ENCODE measurements around the gene ALPL. TPM values are rescaled to one million over a fixed set of nuclear protein-coding genes. Genes with fewer than 3 reads are reported as not detected.
"Not testable (repeated sequence)": the region's sequence is repeated elsewhere in the genome, so short reads cannot be mapped to it uniquely, and the experiment has no call there.

ALPL gene
- total and polyA plus RNA-seq, 7 donors, result 0.36 to 7.8 (median 2.3) TPM

- Histone ChIP-seq H3K27ac (no peak overlapping the region), H3K4me3 (no peak overlapping the region), H3K36me3 (peaks cover 0 to 32% (median 4%) of the 10 kb centered on the region in 4 donors), H3K9me3 (no peaks in the 10 kb centered on the region), H3K4me1 (no peaks in the 10 kb centered on the region), H3K27me3 (no peaks in the 10 kb centered on the region)
- intact Hi-C loops (cut with DNase I), result loop anchor here (5.0 kb wide), 1 partner anchor 51 kb away; no protein-coding TSS in a partner anchor
- 68 to 91% methylated on average over 6 of the region's 6 CpGs for WGBS, 2 donors
- TF ChIP-seq CTCF (IDR thresholded peaks at IDR 0.05), result no peak
- no peak for DNase-seq
Measured at GRCh38 chr1:21478356-21478755, 30.9 kb upstream of the ALPL start.

GRCh38 chr1:21483881-21484280, 25.3 kb upstream of the ALPL start:
- 93 to 97% methylated on average over 4 of the region's 4 CpGs for WGBS, 2 donors
- intact Hi-C loops (cut with DNase I); H3K36me3 ChIP-seq; H3K4me3 ChIP-seq; H3K9me3 ChIP-seq; DNase-seq; H3K4me1 ChIP-seq; H3K27ac ChIP-seq: not testable (repeated sequence)
- H3K27me3 ChIP-seq, result peaks cover 0 to 20% (median 3%) of the 10 kb centered on the region in 3 donors

GRCh38 chr1:21489146-21489545, 20.1 kb upstream of the ALPL start:
- intact Hi-C loops (cut with DNase I), result no loop called here
- no peak for DNase-seq
- H3K9me3 ChIP-seq, result no peaks in the 10 kb centered on the region
- H3K27me3 ChIP-seq, result peaks cover 0 to 31% (median 7%) of the 10 kb centered on the region in 3 donors
- no peak for TF ChIP-seq POLR2A (IDR thresholded peaks at IDR 0.05)
- TF ChIP-seq CTCF (IDR thresholded peaks at IDR 0.05), result no peak
- no peak for TF ChIP-seq EP300 (IDR thresholded peaks at IDR 0.05)
- TF ChIP-seq POLR2AphosphoS5 (IDR thresholded peaks at IDR 0.05), result no peak
- no peaks in the 10 kb centered on the region for H3K36me3 ChIP-seq
- H3K27ac ChIP-seq, result no peak overlapping the region
- 86 to 93% methylated on average over 11 of the region's 11 CpGs for WGBS, 2 donors
- no peak overlapping the region for H3K4me3 ChIP-seq
- H3K4me1 ChIP-seq, result no peaks in the 10 kb centered on the region

GRCh38 chr1:21490774-21491487, 18.3 kb upstream of the ALPL start:
- Histone ChIP-seq H3K4me3 (no peak overlapping the region), H3K9me3 (no peaks in the 10 kb centered on the region), H3K27ac (no peak overlapping the region), H3K4me1 (no peaks in the 10 kb centered on the region), H3K27me3 (peaks cover 0 to 31% (median 7%) of the 10 kb centered on the region in 3 donors), H3K36me3 (no peaks in the 10 kb centered on the region)
- 77 to 86% methylated on average over 11 of the region's 11 CpGs for WGBS, 2 donors
- intact Hi-C loops (cut with DNase I), result no loop called here
- no peak for TF ChIP-seq POLR2AphosphoS5 (IDR thresholded peaks at IDR 0.05)
- no peak for TF ChIP-seq POLR2A (IDR thresholded peaks at IDR 0.05)
- TF ChIP-seq EP300 (IDR thresholded peaks at IDR 0.05), result no peak
- peak in 2 of 4 experiments; percentile 26 to 37 for TF ChIP-seq CTCF (IDR thresholded peaks at IDR 0.05)
- no peak for DNase-seq

GRCh38 chr1:21491488-21492355, 17.5 kb upstream of the ALPL start:
- 47 to 59% methylated on average over 8 of the region's 8 CpGs for WGBS, 2 donors
- intact Hi-C loops (cut with DNase I), result no loop called here
- H3K4me3 ChIP-seq, result no peak overlapping the region

More at GRCh38 chr1:21491488-21492355, 17.5 kb upstream of the ALPL start:
- H3K27me3 ChIP-seq, result peaks cover 0 to 31% (median 7%) of the 10 kb centered on the region in 3 donors
- H3K27ac ChIP-seq, result no peak overlapping the region
- H3K4me1 ChIP-seq, result no peaks in the 10 kb centered on the region
- no peak for DNase-seq
- no peaks in the 10 kb centered on the region for H3K9me3 ChIP-seq
- TF ChIP-seq POLR2AphosphoS5 (IDR thresholded peaks at IDR 0.05) (no peak), POLR2A (IDR thresholded peaks at IDR 0.05) (no peak), EP300 (IDR thresholded peaks at IDR 0.05) (no peak), CTCF (IDR thresholded peaks at IDR 0.05) (no peak)
- no peaks in the 10 kb centered on the region for H3K36me3 ChIP-seq
